ENCODE measurements around the gene ENO1. TPM values are rescaled to one million over a fixed set of nuclear protein-coding genes. Genes with fewer than 3 reads are reported as not detected.
"Not testable (repeated sequence)": the region's sequence is repeated elsewhere in the genome, so short reads cannot be mapped to it uniquely, and the experiment has no call there.

Gene ENO1
- polyA plus RNA-seq (2012; ENCODE audit: low read depth, missing spikeins): 2,629 TPM

DNA sequence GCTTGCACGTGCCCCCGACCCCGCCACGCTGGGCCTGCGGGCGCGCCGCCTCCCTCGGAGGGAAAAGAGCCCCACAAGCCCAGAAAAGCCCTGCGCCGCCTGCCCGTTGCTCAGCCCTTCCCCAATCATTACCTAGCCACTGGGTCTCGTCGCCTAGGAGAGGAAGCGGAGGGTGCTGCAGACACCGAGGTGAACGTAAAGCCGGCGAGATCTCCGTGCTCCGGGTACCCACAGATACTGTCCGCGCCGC lies at the start of gene ENO1:
ENO1 (minus strand) TSS at position 239 of the 250 bp plus-strand sequence. CDS start 3,778 bp downstream, outside the sequence.
- FAIRE-seq: no peak
- peak; percentile 4 for TF ChIP-seq PAX5 (IDR thresholded peaks at IDR 0.05; ENCODE audit: insufficient read depth, low read length, severe bottlenecking)
- TF ChIP-seq TAF1 (IDR thresholded peaks at IDR 0.05; ENCODE audit: low read depth, low read length): peak; percentile 97
- TF ChIP-seq POLR2AphosphoS5 (IDR thresholded peaks at IDR 0.05; ENCODE audit: low read depth, low read length): peak; percentile 99
- peak; percentile 99 for TF ChIP-seq POLR2A (IDR thresholded peaks at IDR 0.05; ENCODE audit: low read depth, low read length)
- peak; percentile 83 for TF ChIP-seq POU2F2 (IDR thresholded peaks at IDR 0.05; ENCODE audit: low read depth, low read length)
- no peak for TF ChIP-seq SPI1 (IDR thresholded peaks at IDR 0.05; ENCODE audit: low read depth, low read length)
- DNase-seq (ENCODE audit: insufficient read length, low spot score): no peak

DNA sequence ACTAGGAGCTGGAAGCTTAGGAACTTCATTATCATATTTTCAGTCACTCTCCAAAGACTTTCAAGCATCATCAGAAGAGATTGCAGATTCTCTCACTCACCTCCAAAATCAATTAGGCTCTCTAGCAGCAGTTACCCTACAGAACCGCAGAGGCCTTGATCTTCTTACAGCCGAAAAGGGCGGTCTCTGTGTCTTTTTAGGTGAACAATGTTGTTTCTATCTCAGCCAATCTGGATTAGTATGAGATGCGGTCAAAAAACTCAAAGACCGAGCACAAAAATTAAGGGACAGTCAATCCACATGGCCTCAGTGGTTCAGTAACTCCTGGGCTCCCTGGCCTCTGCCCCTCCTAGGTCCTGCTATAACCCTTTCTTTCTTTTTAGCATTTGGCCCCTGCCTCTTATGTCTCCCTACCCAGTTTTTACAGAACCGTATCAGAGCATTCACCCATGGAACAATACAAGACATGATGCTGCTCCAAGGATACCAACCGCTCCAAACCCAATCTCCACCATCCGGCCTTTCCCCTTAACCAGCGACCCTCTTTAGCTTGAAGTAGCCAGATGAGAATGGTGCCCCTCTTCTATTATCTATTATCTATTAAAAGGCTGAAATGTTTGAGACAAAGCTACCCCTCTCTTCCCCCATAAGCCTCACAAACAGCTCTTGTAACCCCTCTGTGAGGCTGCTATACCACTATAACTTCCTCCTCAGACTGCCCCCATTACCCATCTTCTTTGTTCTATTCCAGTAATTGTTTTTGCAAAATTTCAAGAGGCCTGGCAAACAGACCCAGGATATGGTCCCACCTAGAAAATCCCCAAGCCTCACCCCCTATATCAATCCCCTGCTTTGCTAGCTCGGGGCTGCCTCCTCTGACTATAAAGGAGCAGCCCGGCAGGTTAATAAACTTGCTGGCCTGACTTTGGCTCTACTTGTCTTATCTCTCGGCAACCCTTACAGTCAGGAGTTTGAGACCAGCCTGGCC lies 48.5 kb upstream of the ENO1 start:
- TF ChIP-seq POLR2A (IDR thresholded peaks at IDR 0.05; ENCODE audit: low read depth, low read length): no peak
- TF ChIP-seq PAX5 (IDR thresholded peaks at IDR 0.05; ENCODE audit: insufficient read depth, low read length, severe bottlenecking): no peak
- no peak for TF ChIP-seq POLR2AphosphoS5 (IDR thresholded peaks at IDR 0.05; ENCODE audit: low read depth, low read length)
- TF ChIP-seq SPI1 (IDR thresholded peaks at IDR 0.05; ENCODE audit: low read depth, low read length): no peak
- no peak for TF ChIP-seq TAF1 (IDR thresholded peaks at IDR 0.05; ENCODE audit: low read depth, low read length)
- TF ChIP-seq POU2F2 (IDR thresholded peaks at IDR 0.05; ENCODE audit: low read depth, low read length): no peak
- DNase-seq (ENCODE audit: insufficient read length, low spot score) (no peak), FAIRE-seq (no peak)

DNA sequence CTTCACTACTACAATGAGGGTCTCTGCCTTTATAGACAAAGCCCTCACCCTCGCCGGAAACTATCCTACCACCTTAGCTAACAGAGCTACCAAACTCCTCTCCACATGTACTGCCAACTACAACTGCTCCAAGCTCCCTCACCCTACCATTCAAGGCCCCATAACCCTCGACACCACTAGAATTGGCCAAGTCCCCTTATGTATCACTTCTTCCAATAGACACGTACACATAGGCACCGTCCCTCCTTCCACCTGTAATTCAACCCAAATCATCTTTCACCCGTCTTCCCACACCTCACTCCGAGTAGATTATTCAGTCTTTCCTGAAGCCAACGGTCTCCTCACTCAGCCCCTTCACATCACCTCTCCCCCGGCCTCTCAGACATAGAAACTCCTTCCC lies 47.5 kb upstream of the ENO1 start:
- TF ChIP-seq TAF1 (IDR thresholded peaks at IDR 0.05; ENCODE audit: low read depth, low read length) (no peak), PAX5 (IDR thresholded peaks at IDR 0.05; ENCODE audit: insufficient read depth, low read length, severe bottlenecking) (no peak), POLR2AphosphoS5 (IDR thresholded peaks at IDR 0.05; ENCODE audit: low read depth, low read length) (no peak), POU2F2 (IDR thresholded peaks at IDR 0.05; ENCODE audit: low read depth, low read length) (no peak), POLR2A (IDR thresholded peaks at IDR 0.05; ENCODE audit: low read depth, low read length) (no peak), SPI1 (IDR thresholded peaks at IDR 0.05; ENCODE audit: low read depth, low read length) (no peak)
- no peak for FAIRE-seq
- no peak for DNase-seq (ENCODE audit: insufficient read length, low spot score)

DNA sequence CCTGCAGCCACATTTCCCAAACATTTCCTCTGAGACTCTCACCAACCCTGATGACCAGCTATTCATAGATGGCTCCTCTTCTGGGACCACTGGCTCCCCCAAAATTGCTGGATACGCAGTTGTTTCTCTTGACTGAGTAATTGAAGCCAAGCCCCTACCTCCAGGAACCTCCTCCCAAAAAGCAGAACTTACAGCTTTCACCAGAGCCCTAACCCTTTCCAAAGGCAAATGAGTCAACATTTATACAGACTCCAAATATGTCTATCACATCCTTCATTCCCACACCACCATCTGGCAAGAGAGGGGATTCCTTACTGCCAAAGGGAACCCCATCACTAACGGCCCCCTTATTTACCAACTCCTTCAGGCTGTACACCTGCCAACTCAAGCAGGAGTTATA lies 46.9 kb upstream of the ENO1 start:
- TF ChIP-seq POU2F2 (IDR thresholded peaks at IDR 0.05; ENCODE audit: low read depth, low read length) (no peak), POLR2A (IDR thresholded peaks at IDR 0.05; ENCODE audit: low read depth, low read length) (no peak), TAF1 (IDR thresholded peaks at IDR 0.05; ENCODE audit: low read depth, low read length) (no peak), PAX5 (IDR thresholded peaks at IDR 0.05; ENCODE audit: insufficient read depth, low read length, severe bottlenecking) (no peak), SPI1 (IDR thresholded peaks at IDR 0.05; ENCODE audit: low read depth, low read length) (no peak), POLR2AphosphoS5 (IDR thresholded peaks at IDR 0.05; ENCODE audit: low read depth, low read length) (no peak)
- FAIRE-seq: no peak
- no peak for DNase-seq (ENCODE audit: insufficient read length, low spot score)

DNA sequence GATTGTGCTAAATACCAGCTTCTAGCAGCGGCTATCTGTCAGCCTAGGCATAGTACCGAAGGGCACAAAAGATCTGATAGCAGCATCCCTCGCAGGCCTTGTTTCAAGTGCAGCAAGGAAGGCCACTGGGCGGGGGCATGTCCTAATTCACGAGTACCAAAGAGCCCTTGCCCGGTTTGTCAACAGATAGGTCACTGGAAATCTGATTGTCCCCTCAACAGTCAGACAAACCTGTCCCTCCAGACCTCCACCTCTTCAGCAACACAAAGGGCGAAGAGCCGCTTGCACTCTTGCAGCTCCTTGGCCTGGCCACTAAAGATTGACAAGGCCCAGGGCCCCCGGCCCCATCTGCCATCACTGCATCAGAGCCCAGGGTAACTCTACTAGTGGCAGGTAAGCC lies 44.5 kb upstream of the ENO1 start:
- no peak for FAIRE-seq
- TF ChIP-seq POU2F2 (IDR thresholded peaks at IDR 0.05; ENCODE audit: low read depth, low read length): no peak
- DNase-seq (ENCODE audit: insufficient read length, low spot score): no peak

DNA sequence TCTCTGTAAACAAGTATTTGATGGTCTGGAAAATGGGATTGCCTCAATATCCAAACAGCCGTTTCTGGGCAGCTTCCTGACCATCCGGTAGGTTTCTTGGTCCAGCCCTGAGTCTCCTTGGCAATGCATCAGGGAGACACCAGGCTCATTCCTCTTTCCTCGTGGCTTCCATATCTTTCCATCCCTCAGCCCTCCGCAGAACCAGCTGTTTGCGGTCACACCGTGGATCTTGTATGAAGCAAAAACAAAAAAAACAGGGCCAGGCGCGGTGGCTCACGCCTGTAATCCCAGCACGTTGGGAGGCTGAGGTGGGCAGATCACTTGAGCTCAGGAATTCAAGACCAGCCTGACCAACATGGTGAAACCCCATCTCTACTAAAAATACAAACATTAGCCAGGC lies 39.0 kb upstream of the ENO1 start:
- FAIRE-seq; DNase-seq (ENCODE audit: insufficient read length, low spot score): not testable (repeated sequence)

DNA sequence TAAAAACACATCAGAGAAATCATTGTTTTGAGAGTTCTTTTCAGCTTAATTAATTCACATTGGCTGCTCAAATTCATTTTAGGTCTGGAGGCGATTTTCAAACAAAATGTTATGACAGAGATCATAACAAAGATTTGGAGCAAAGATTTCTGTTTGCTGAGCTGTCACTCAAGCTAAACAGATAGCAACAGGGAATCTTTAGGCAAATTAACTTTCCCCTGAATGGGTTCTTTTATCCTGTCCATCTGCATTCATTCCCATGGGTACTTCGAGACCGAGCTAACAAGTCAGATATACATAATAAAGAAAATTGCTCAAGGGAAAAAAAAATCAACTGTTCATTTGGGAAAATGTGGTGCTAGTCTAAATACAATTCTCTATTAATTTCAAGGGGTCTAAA lies 37.0 kb upstream of the ENO1 start:
- DNase-seq (ENCODE audit: insufficient read length, low spot score) (no peak), FAIRE-seq (no peak)
- no peak for TF ChIP-seq PAX5 (IDR thresholded peaks at IDR 0.05; ENCODE audit: insufficient read depth, low read length, severe bottlenecking)
- no peak for TF ChIP-seq POLR2A (IDR thresholded peaks at IDR 0.05; ENCODE audit: low read depth, low read length)
- TF ChIP-seq POU2F2 (IDR thresholded peaks at IDR 0.05; ENCODE audit: low read depth, low read length): no peak
- no peak for TF ChIP-seq POLR2AphosphoS5 (IDR thresholded peaks at IDR 0.05; ENCODE audit: low read depth, low read length)
- TF ChIP-seq SPI1 (IDR thresholded peaks at IDR 0.05; ENCODE audit: low read depth, low read length): no peak
- no peak for TF ChIP-seq TAF1 (IDR thresholded peaks at IDR 0.05; ENCODE audit: low read depth, low read length)

GRCh38 chr1:8914466-8914865 lies 36.0 kb upstream of the ENO1 start:
- FAIRE-seq (no peak), DNase-seq (ENCODE audit: insufficient read length, low spot score) (no peak)
- TF ChIP-seq POU2F2 (IDR thresholded peaks at IDR 0.05; ENCODE audit: low read depth, low read length): no peak
- TF ChIP-seq POLR2A (IDR thresholded peaks at IDR 0.05; ENCODE audit: low read depth, low read length): no peak
- TF ChIP-seq POLR2AphosphoS5 (IDR thresholded peaks at IDR 0.05; ENCODE audit: low read depth, low read length): no peak
- no peak for TF ChIP-seq TAF1 (IDR thresholded peaks at IDR 0.05; ENCODE audit: low read depth, low read length)
- TF ChIP-seq SPI1 (IDR thresholded peaks at IDR 0.05; ENCODE audit: low read depth, low read length): no peak
- TF ChIP-seq PAX5 (IDR thresholded peaks at IDR 0.05; ENCODE audit: insufficient read depth, low read length, severe bottlenecking): no peak

GRCh38 chr1:8913457-8913856 lies 35.0 kb upstream of the ENO1 start:
- FAIRE-seq (no peak), DNase-seq (ENCODE audit: insufficient read length, low spot score) (no peak)
- no peak for TF ChIP-seq TAF1 (IDR thresholded peaks at IDR 0.05; ENCODE audit: low read depth, low read length)
- no peak for TF ChIP-seq POLR2A (IDR thresholded peaks at IDR 0.05; ENCODE audit: low read depth, low read length)
- TF ChIP-seq POLR2AphosphoS5 (IDR thresholded peaks at IDR 0.05; ENCODE audit: low read depth, low read length): no peak
- no peak for TF ChIP-seq SPI1 (IDR thresholded peaks at IDR 0.05; ENCODE audit: low read depth, low read length)
- TF ChIP-seq PAX5 (IDR thresholded peaks at IDR 0.05; ENCODE audit: insufficient read depth, low read length, severe bottlenecking): no peak
- TF ChIP-seq POU2F2 (IDR thresholded peaks at IDR 0.05; ENCODE audit: low read depth, low read length): no peak
